Activated CD4-positive, alpha-beta T cell treated with anti-CD3 and anti-CD28 coated beads, Interleukin-2, amount 10 ng/mL, durations not matched to agents 24 days and 14 days (primary cell): ENCODE results near the gene PPP1R15B. TPM values are rescaled to one million over a fixed set of nuclear protein-coding genes. Genes with fewer than 3 reads are reported as not detected.

Experiments used
- DNase-seq: peaks from one replicate; pipeline ENCODE4 v3.0.0; 2022
- H3K27ac Mint-ChIP-seq: one replicate; pipeline ENCODE4 v1.8.0; 2022; ENCODE audit warnings: mild to moderate bottlenecking, mixed read lengths
- H3K27me3 Mint-ChIP-seq: one replicate; pipeline ENCODE4 v1.8.0; 2022; ENCODE audit warnings: mixed read lengths
- H3K36me3 Mint-ChIP-seq: one replicate; pipeline ENCODE4 v1.8.0; 2022; ENCODE audit warnings: low read depth, mild to moderate bottlenecking, mixed read lengths
- H3K4me1 Mint-ChIP-seq: one replicate; pipeline ENCODE4 v1.8.0; 2021; ENCODE audit warnings: mixed read lengths
- H3K4me3 Mint-ChIP-seq: one replicate; pipeline ENCODE4 v1.8.0; 2022; ENCODE audit warnings: mild to moderate bottlenecking, moderate library complexity, mixed read lengths
- H3K9me3 Mint-ChIP-seq: one replicate; pipeline ENCODE4 v1.8.0; 2021; ENCODE audit warnings: mixed read lengths
- intact Hi-C: fragments of 100-400 bp; cut with micrococcal nuclease; formaldehyde crosslinking; loops from one replicate; pipeline ENCODE4 v1.15.1; 2023
- total RNA-seq: library from RNA; stranded (reverse); gene quantifications from 2 replicates; pipeline ENCODE4 v1.2.3, GENCODE V29; 2022

PPP1R15B gene
- total RNA-seq, 1 donor from 2014 or later = 70.9 TPM

DNA sequence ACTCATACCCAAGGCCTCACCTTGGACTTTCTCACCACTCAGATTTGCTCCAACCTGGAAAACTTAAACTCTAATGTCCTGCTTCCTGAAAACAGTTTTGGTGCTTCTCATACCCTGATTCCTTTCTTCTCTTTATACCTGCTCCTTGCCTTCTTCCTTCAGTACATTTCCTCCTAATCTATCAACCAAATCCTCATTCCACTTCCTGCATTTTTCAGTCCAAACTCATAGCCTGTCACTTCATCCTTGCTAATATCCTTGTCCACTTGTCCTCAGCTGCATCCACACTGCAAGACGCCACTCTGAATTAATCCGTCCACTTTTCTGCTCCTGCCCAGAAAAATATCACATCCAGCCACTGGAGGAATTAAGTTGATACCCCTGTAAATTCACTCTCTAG is 25.9 kb downstream of the PPP1R15B start:
- DNase-seq = no peak
- Mint-ChIP-seq H3K4me1 (peaks cover 2% of the 10 kb centered on the region), H3K27ac (no peak overlapping the region), H3K9me3 (no peaks in the 10 kb centered on the region), H3K36me3 (peaks cover 4% of the 10 kb centered on the region), H3K4me3 (no peak overlapping the region), H3K27me3 (peaks cover 4% of the 10 kb centered on the region)
- intact Hi-C loops = loop anchor here (2.0 kb wide), 1 partner anchor 13 kb away; no protein-coding TSS in a partner anchor

DNA sequence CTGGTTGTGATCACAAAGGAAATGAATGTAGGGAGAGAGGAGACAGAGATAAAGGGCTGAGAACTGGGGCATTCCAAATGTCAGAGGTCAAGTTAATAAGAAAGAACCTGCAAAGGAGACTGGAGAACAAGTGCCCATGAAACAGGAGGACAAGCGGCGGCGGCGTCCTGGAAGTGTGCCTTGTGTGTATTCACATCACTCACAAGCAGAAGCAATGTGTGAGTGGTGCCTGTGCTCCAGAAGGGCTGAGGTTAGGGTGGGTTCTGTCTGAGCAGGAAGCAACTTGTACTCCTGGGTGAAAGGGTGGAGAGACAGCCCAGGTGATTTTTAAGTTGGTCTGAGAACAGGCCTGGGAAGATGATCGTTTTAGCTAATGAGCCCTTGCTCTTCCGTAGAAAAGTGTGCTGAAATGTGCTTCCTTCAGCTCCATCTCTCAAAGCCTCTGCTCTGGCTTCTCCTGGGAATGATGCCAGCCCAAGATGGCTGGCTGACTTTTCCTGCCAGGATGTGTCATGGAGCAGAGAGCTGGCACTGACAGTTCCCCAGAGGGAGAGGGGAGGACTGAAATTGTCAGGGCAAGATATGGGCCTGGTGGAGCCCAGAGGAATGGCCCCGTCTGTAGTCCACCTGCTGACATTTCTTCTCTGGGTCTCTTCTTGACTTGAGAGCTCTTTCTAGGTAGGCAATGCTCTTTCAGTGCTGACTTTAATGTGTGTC is 26.8 kb downstream of the PPP1R15B start:
- peaks cover 2% of the 10 kb centered on the region for H3K4me1 Mint-ChIP-seq
- no peak for DNase-seq
- no peak overlapping the region for H3K4me3 Mint-ChIP-seq
- H3K36me3 Mint-ChIP-seq = peaks cover 2% of the 10 kb centered on the region
- no peak overlapping the region for H3K27ac Mint-ChIP-seq
- intact Hi-C loops = loop anchor here (2.0 to 5.0 kb wide), 2 partner anchors 14 to 222 kb away; no protein-coding TSS in a partner anchor
- no peaks in the 10 kb centered on the region for H3K9me3 Mint-ChIP-seq
- peaks cover 14% of the 10 kb centered on the region for H3K27me3 Mint-ChIP-seq

DNA sequence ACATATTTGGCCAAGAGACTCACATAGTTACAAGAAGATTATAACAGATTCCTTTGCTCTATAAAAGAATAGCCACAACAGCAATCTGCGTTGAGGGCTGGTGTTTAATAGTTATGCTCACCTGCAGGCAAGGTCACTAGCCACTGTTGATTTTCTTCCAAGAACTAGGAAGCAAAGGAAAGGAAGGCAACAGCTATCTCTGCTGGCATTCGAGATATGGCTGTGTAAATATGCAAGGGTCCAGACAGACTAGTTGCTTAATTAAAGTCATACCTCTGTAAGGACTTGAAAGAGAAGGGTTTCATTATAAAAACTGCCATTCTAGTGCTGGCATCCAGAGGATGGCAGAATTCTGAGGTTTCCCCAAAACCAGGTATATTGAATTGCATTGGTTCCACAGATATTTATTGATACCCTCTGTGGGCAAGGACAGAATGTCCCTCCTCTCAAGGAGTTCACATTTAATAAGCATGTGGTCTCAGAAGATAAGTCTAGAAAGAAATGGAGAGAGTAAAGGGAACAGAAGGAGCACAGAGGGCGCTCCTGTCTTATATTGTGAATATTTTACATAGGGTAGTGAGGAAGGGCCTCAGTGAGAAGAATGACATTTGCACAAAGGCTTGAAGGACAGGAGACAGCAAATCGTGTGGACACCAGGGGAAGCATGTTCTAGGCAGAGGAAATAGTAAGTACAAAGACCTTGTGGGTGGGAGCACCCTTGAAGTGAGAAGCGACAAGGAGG is 28.3 kb downstream of the PPP1R15B start:
- Mint-ChIP-seq H3K4me3 (no peak overlapping the region), H3K4me1 (peaks cover 2% of the 10 kb centered on the region), H3K36me3 (no peaks in the 10 kb centered on the region), H3K9me3 (no peaks in the 10 kb centered on the region), H3K27me3 (peaks cover 27% of the 10 kb centered on the region), H3K27ac (no peak overlapping the region)
- intact Hi-C loops = loop anchor here (5.0 kb wide), 1 partner anchor 221 kb away; no protein-coding TSS in a partner anchor
- DNase-seq = no peak

DNA sequence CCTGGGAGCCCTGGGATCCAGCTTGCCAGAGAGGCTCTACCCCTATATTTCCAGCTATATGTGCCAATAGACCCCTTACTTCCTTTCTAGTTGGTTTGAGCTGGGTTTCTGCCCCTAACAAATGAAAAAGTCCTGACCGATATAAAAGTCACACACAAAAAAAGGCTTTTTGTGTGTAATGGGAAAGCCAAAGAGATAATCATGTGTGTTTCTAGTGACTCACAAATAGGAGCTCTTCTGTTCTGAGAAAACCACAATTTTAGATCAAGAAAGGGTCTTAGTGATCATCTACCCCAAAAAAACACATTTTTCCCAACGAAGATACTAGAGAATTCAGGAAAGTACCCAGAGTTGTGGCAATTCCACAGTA is 28.9 kb downstream of the PPP1R15B start:
- H3K4me1 Mint-ChIP-seq = peaks cover 8% of the 10 kb centered on the region
- no peaks in the 10 kb centered on the region for H3K9me3 Mint-ChIP-seq
- intact Hi-C loops = loop anchor here (5.0 kb wide), 1 partner anchor 220 kb away; no protein-coding TSS in a partner anchor
- H3K27ac Mint-ChIP-seq = no peak overlapping the region
- peaks cover 33% of the 10 kb centered on the region for H3K27me3 Mint-ChIP-seq
- DNase-seq = no peak
- no peak overlapping the region for H3K4me3 Mint-ChIP-seq
- H3K36me3 Mint-ChIP-seq = peaks cover 1% of the 10 kb centered on the region

DNA sequence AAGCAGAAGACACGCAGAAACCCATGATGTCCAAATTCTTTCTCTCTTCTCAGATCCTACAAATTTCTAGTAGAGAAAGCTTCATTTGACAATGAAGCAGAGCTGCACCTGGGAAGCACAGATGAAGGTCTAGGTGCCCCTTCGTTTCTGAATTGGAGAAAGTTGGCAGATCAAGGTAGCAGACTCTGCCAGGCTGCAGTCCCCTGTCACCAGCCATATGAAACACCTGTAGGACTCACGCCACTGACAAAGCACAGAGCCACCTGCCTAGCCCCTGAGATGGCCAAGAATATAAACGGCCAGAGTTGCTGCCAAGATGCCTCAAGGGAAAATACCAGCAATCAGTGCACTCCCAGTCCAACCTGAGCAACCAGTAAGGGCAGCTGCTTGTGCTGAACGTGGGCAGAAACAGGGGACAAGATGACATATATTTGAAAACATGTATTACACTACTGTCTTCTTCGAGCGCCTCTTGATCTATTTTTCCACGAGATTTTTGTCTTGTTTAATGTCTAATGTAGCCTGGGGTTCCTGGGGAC is 31.3 kb downstream of the PPP1R15B start:
- no peak for DNase-seq
- intact Hi-C loops = loop anchor here (5.0 kb wide), 1 partner anchor 218 kb away; no protein-coding TSS in a partner anchor
- H3K36me3 Mint-ChIP-seq = peaks cover 1% of the 10 kb centered on the region
- H3K9me3 Mint-ChIP-seq = no peaks in the 10 kb centered on the region
- H3K27me3 Mint-ChIP-seq = peaks cover 42% of the 10 kb centered on the region
- H3K4me1 Mint-ChIP-seq = peaks cover 8% of the 10 kb centered on the region
- no peak overlapping the region for H3K4me3 Mint-ChIP-seq
- no peak overlapping the region for H3K27ac Mint-ChIP-seq

DNA sequence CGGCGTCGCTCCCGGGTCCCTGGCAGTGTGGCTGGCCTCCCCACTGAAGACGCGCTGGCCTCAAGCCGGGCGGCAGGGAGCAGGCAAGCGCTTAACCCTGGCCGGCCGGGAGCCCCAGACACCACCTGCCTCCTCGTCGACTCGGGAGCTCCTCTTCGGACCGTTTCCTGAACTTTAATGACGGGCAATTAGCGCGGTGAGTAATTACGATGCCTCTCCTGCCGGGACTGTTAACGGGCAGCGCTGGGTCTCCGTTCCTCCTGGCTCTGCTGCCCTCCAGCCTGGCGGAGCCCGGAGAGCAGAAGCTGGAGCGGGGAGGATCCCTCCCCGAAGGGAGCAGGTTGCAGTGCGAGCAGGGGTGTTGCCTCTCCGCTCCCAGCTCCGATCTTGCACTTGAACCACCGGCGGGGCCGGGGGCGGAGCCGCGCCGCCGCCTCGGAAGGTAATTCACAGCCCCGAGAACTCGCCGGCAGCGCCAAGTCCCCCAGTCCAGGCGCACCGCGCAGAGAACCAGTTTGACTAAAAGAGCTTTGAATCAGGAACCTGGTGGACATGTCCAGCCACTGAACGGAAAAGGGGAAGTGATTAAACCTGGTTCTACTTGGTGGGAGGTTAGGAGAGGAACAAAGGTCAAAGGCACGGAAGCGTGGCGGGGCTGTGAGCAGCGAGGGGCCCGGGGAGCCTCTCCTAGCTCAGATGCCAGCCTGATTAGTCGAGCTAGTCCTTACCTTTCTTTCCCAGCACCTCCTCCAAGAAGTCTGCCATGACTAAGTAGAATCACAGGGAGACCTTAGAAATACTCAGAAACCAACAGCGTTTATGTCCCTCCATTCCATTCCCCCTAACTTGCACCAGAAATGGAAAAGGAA is 33.6 kb downstream of the PPP1R15B start:
- intact Hi-C loops = no loop called here
- peak; percentile 84 for DNase-seq
- H3K4me3 Mint-ChIP-seq = peak overlapping the region; percentile 87
- H3K27ac Mint-ChIP-seq = peak overlapping the region; percentile 45
- H3K36me3 Mint-ChIP-seq = peaks cover 1% of the 10 kb centered on the region
- peaks cover 42% of the 10 kb centered on the region for H3K27me3 Mint-ChIP-seq
- H3K9me3 Mint-ChIP-seq = no peaks in the 10 kb centered on the region
- H3K4me1 Mint-ChIP-seq = peaks cover 8% of the 10 kb centered on the region

GRCh38 chr1:204376919-204377799 is 34.5 kb downstream of the PPP1R15B start:
- Mint-ChIP-seq H3K27ac (no peak overlapping the region), H3K4me3 (peak overlapping the region; percentile 74), H3K4me1 (peaks cover 8% of the 10 kb centered on the region), H3K9me3 (no peaks in the 10 kb centered on the region), H3K27me3 (peaks cover 46% of the 10 kb centered on the region), H3K36me3 (peaks cover 1% of the 10 kb centered on the region)
- intact Hi-C loops = no loop called here
- no peak for DNase-seq

DNA sequence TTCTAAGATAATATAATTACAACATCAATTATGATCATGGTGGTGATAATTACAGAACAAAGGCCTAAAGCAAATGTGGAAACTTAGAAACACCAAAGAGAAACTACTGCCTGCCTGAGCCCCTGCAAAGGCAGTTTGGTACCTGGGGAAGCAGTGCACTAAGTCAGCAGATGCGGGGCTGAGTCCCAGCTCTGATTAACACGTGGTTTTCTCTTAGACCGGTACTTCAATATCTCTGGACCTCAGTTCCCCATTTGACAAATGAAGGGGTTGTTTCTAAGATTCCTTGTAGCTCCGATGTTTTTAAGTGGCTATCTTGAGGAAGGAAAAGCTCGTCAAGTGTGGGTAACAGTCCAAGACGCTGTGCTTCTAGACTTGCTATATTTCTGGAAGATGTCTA is 35.2 kb downstream of the PPP1R15B start:
- Mint-ChIP-seq H3K4me3 (no peak overlapping the region), H3K27me3 (peaks cover 50% of the 10 kb centered on the region), H3K4me1 (peaks cover 7% of the 10 kb centered on the region), H3K27ac (no peak overlapping the region), H3K36me3 (peaks cover 1% of the 10 kb centered on the region), H3K9me3 (no peaks in the 10 kb centered on the region)
- DNase-seq = no peak
- intact Hi-C loops = no loop called here

GRCh38 chr1:204373911-204374310 is 37.7 kb downstream of the PPP1R15B start:
- DNase-seq = no peak
- Mint-ChIP-seq H3K9me3 (no peaks in the 10 kb centered on the region), H3K27ac (no peak overlapping the region), H3K36me3 (peaks cover 1% of the 10 kb centered on the region), H3K27me3 (peaks cover 29% of the 10 kb centered on the region), H3K4me1 (peaks cover 8% of the 10 kb centered on the region), H3K4me3 (no peak overlapping the region)
- intact Hi-C loops = no loop called here

GRCh38 chr1:204370176-204370575 is 41.4 kb downstream of the PPP1R15B start:
- Mint-ChIP-seq H3K9me3 (no peaks in the 10 kb centered on the region), H3K4me3 (no peak overlapping the region), H3K36me3 (no peaks in the 10 kb centered on the region), H3K27me3 (peaks cover 10% of the 10 kb centered on the region), H3K27ac (no peak overlapping the region), H3K4me1 (peaks cover 13% of the 10 kb centered on the region)
- intact Hi-C loops = no loop called here
- no peak for DNase-seq

DNA sequence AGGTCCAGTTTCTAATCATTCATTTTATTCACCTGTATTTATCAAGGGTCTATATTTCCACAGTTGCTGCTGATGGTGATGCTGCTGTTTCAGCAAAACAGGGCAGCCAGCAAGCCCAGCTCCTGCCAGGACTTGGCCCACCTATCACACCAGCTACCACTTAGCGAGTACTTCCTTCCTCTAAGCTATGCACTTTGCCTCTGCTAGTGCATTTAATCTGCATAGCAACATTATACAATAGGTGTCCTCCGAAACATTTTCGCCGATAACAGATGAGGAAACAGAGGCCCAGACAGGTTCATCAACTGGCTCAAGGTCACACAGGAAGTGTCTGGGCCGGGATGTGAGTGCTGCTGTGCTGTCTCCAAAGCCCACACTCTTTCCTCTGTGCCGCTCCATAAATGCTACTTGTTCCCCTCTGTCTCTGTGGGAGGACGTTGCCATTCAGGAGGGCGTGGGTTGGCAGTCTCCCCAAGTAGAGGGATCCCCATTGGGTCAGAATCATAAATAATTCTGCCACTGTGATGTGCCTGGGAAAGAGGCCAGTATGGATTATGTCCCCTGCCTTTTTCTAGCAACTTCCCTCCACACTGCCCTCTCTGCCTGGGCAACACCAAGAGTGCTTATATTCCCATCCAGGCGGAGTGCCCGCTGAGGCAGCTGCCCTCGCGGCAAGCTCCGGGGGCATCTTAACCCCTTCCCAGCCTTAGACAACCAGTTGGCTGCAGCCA is 42.5 kb downstream of the PPP1R15B start:
- Mint-ChIP-seq H3K4me3 (no peak overlapping the region), H3K36me3 (no peaks in the 10 kb centered on the region), H3K4me1 (peaks cover 23% of the 10 kb centered on the region), H3K27me3 (peaks cover 10% of the 10 kb centered on the region), H3K9me3 (no peaks in the 10 kb centered on the region), H3K27ac (no peak overlapping the region)
- DNase-seq = no peak
- intact Hi-C loops = no loop called here

- peaks cover 32% of the 10 kb centered on the region for H3K4me1 Mint-ChIP-seq
- no peaks in the 10 kb centered on the region for H3K9me3 Mint-ChIP-seq
- H3K27me3 Mint-ChIP-seq = peaks cover 10% of the 10 kb centered on the region
- no peak overlapping the region for H3K4me3 Mint-ChIP-seq
- H3K27ac Mint-ChIP-seq = no peak overlapping the region
- no peaks in the 10 kb centered on the region for H3K36me3 Mint-ChIP-seq
- no peak for DNase-seq
- intact Hi-C loops = no loop called here
Measured at GRCh38 chr1:204367956-204368355, 43.7 kb downstream of the PPP1R15B start.
